Gastroesophageal sphincter (tissue), 4 donors: ENCODE measurements around the gene ANXA11. TPM values are rescaled to one million over a fixed set of nuclear protein-coding genes. Genes with fewer than 3 reads are reported as not detected.
A peak's percentile ranks its signal among the peaks of the same experiment; 100 is the strongest.

ENCODE experiments used
- ATAC-seq: fragments of 150-250 bp; one replicate; pipeline ENCODE4 v1.9.1; 2016; ENCODE audit warnings: mild to moderate bottlenecking, moderate library complexity
- H3K27ac ChIP-seq, 4 donors: fragments of 200-600 bp; sonication (generic) in 3 of 4; 1 replicate in 3 of 4; 2 replicates in 1 of 4; pipeline ENCODE4 v1.5.1; 2016 to 2019
- H3K27me3 ChIP-seq: fragments of 200-600 bp; sonication (generic); one replicate; pipeline ENCODE4 v1.5.1; 2019
- H3K36me3 ChIP-seq, 2 donors: fragments of 200-600 bp; sonication (generic); one replicate each; pipeline ENCODE4 v1.5.1; 2019; ENCODE audit warnings: control low read depth in 1 of 2
- H3K4me1 ChIP-seq, 3 donors: fragments of 200-600 bp; sonication (generic); 1 replicate in 2 of 3; 2 replicates in 1 of 3; pipeline ENCODE4 v1.5.1; 2016 to 2019; ENCODE audit warnings: control low read depth in 2 of 3
- H3K4me3 ChIP-seq, 2 donors: fragments of 200-600 bp; sonication (generic); one replicate each; pipeline ENCODE4 v1.5.1; 2019; ENCODE audit warnings: mild to moderate bottlenecking in 1 of 2, moderate library complexity in 1 of 2
- H3K9me3 ChIP-seq, 3 donors: fragments of 200-600 bp; sonication (generic); one replicate each; pipeline ENCODE4 v1.5.1; 2017 to 2019; ENCODE audit warnings: control low read depth in 2 of 3
- CTCF ChIP-seq, 4 experiments: fragments of 200-600 bp in 2 of 4; fragments of 450-650 bp in 2 of 4; sonication (generic) in 1 of 4; IDR thresholded peaks; one replicate each; pipeline ENCODE4 v1.5.1; 2017 to 2019; ENCODE audit warnings: antibody characterized with exemption in 4 of 4, mild to moderate bottlenecking in 2 of 4, moderate library complexity in 2 of 4
- EP300 ChIP-seq: sonication (generic); formaldehyde crosslinking; IDR thresholded peaks from one replicate; pipeline ENCODE4 v1.6.1; 2017; ENCODE audit warnings: antibody characterized with exemption, mild to moderate bottlenecking
- POLR2A ChIP-seq, 2 donors: fragments of 450-650 bp; IDR thresholded peaks; one replicate each; pipeline ENCODE4 v1.6.1; 2017; ENCODE audit warnings: antibody characterized with exemption in 2 of 2, mild to moderate bottlenecking in 2 of 2, moderate library complexity in 1 of 2
- POLR2AphosphoS5 ChIP-seq: sonication (generic); formaldehyde crosslinking; IDR thresholded peaks from one replicate; pipeline ENCODE4 v1.6.1; 2017; ENCODE audit warnings: antibody characterized with exemption
- WGBS, 2 donors: methylation state at CpG; one replicate each; pipeline ENCODE4 v1.1.5; 2018; ENCODE audit warnings: low coverage in 1 of 2; 5-methylcytosine and 5-hydroxymethylcytosine counted together
- total RNA-seq, 4 donors: library from RNA; depleted of rRNA; stranded (reverse); fragments of >200 nt; gene quantifications; one replicate each; pipeline ENCODE4 v1.1.0, GENCODE V29; 2016

Gene ANXA11
- total RNA-seq, 4 donors from 2014 or later, result 117 to 225 (median 162) TPM

- Histone ChIP-seq H3K4me3 (no peak overlapping the region), H3K27ac (peak overlapping the region; percentile 58 to 89 (median 76)), H3K4me1 (peaks cover 4 to 60% (median 40%) of the 10 kb centered on the region in 3 donors), H3K9me3 (peaks cover 0 to 1% (median 0%) of the 10 kb centered on the region in 3 donors), H3K27me3 (no peaks in the 10 kb centered on the region), H3K36me3 (peaks cover 0 to 85% of the 10 kb centered on the region in 2 donors)
- 20 to 28% methylated on average over 7 to 8 of the region's 10 CpGs for WGBS, 2 donors
- peak; percentile 55 for ATAC-seq
- TF ChIP-seq EP300, result no peak
- TF ChIP-seq CTCF (IDR thresholded peaks at IDR 0.05), result no peak
- TF ChIP-seq POLR2A (IDR thresholded peaks at IDR 0.05), result no peak
- peak; percentile 64 for TF ChIP-seq POLR2AphosphoS5
Measured at GRCh38 chr10:80154978-80155695, 50.2 kb downstream of the ANXA11 start.

GRCh38 chr10:80154626-80154977 is 50.7 kb downstream of the ANXA11 start:
- 80 to 86% methylated on average over 1 to 5 of the region's 5 CpGs for WGBS, 2 donors

GRCh38 chr10:80153460-80153859 is 51.9 kb downstream of the ANXA11 start:
- peaks cover 0 to 98% of the 10 kb centered on the region in 2 donors for H3K36me3 ChIP-seq
- peaks cover 4 to 44% (median 25%) of the 10 kb centered on the region in 3 donors for H3K4me1 ChIP-seq
- 67% methylated on average over 1 of the region's 3 CpGs; no CpG with 5 or more reads in 1 of the 2 donors for WGBS, 2 donors
- ATAC-seq, result no peak
- H3K4me3 ChIP-seq, result no peak overlapping the region
- H3K27ac ChIP-seq, result peak overlapping the region in 2 of 4 donors; percentile 75 to 78
- peaks cover 0 to 18% (median 0%) of the 10 kb centered on the region in 3 donors for H3K9me3 ChIP-seq
- TF ChIP-seq POLR2A (IDR thresholded peaks at IDR 0.05) (no peak), CTCF (IDR thresholded peaks at IDR 0.05) (no peak), EP300 (no peak), POLR2AphosphoS5 (no peak)
- no peaks in the 10 kb centered on the region for H3K27me3 ChIP-seq

More at GRCh38 chr10:80154626-80154977, 50.7 kb downstream of the ANXA11 start:
- H3K9me3 ChIP-seq, result peaks cover 0 to 7% (median 0%) of the 10 kb centered on the region in 3 donors
- H3K36me3 ChIP-seq, result peaks cover 0 to 87% of the 10 kb centered on the region in 2 donors
- no peak for ATAC-seq
- peaks cover 4 to 55% (median 36%) of the 10 kb centered on the region in 3 donors for H3K4me1 ChIP-seq
- H3K27me3 ChIP-seq, result no peaks in the 10 kb centered on the region
- TF ChIP-seq POLR2AphosphoS5 (no peak), POLR2A (IDR thresholded peaks at IDR 0.05) (no peak), EP300 (no peak), CTCF (IDR thresholded peaks at IDR 0.05) (no peak)
- H3K27ac ChIP-seq, result peak overlapping the region in 3 of 4 donors; percentile 75 to 89 (median 78)
- no peak overlapping the region for H3K4me3 ChIP-seq

GRCh38 chr10:80152820-80153219 is 52.5 kb downstream of the ANXA11 start:
- WGBS, 2 donors, result 76 to 88% methylated on average over 5 to 6 of the region's 6 CpGs
- H3K27ac ChIP-seq, result no peak overlapping the region

More at GRCh38 chr10:80152820-80153219, 52.5 kb downstream of the ANXA11 start:
- H3K9me3 ChIP-seq, result peaks cover 0 to 23% (median 0%) of the 10 kb centered on the region in 3 donors
- ATAC-seq, result no peak
- no peak overlapping the region for H3K4me3 ChIP-seq
- peaks cover 0 to 37% (median 19%) of the 10 kb centered on the region in 3 donors for H3K4me1 ChIP-seq
- TF ChIP-seq CTCF (IDR thresholded peaks at IDR 0.05) (no peak), POLR2AphosphoS5 (no peak), EP300 (no peak), POLR2A (IDR thresholded peaks at IDR 0.05) (no peak)
- H3K36me3 ChIP-seq, result peaks cover 0 to 98% of the 10 kb centered on the region in 2 donors
- no peaks in the 10 kb centered on the region for H3K27me3 ChIP-seq
